ENCODE results near the gene ZNF189. TPM values are rescaled to one million over a fixed set of nuclear protein-coding genes. Genes with fewer than 3 reads are reported as not detected.
A peak's percentile ranks its signal among the peaks of the same experiment; 100 is the strongest.

The ZNF189 gene
- polyA plus RNA-seq, 3 donors, result 0.72 to 1.8 (median 1.2) TPM

DNA sequence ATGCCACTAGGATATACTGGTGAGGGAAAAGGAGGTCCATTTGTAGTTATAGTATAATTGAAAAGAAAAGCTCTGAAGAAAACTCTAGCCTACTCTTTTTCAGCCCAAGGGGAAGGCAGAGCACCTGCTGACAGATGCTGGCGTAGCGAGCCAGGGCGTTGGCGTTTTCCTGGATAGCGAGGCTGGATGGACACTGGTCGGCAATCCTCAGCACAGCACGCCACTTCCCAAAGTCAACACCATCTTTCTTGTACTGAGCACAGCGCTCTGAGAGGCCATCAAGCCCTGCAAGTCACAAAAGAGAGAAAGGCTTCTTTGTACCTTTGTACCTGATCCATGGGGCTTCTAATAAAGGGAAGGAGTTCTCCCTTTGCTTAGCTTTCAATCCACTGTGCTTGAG is 28.7 kb downstream of the ZNF189 start:
- Histone ChIP-seq H3K9me3 (replicated peaks in 1 of 2; ENCODE audit: control insufficient read depth in 1 of 2, insufficient read depth in 1 of 2, low read length in 2 of 2) (no peaks in the 10 kb centered on the region), H3K27ac (ENCODE audit: low read depth in 1 of 2, low read length in 2 of 2) (no peak overlapping the region), H3K4me2 (replicated peaks; ENCODE audit: extremely low read depth, low read length, poor library complexity, severe bottlenecking) (no peak overlapping the region), H3K4me3 (replicated peaks in 1 of 3; ENCODE audit: low read depth in 2 of 3, low read length in 3 of 3) (no peak overlapping the region), H3K27me3 (ENCODE audit: control insufficient read depth in 2 of 2, insufficient read depth in 2 of 2, low read length in 2 of 2) (peaks cover 0 to 2% of the 10 kb centered on the region in 2 donors), H3K79me2 (ENCODE audit: insufficient read depth, low read length) (no peaks in the 10 kb centered on the region), H3K9ac (ENCODE audit: insufficient read depth, low read length, poor library complexity, severe bottlenecking) (no peak overlapping the region), H4K20me1 (ENCODE audit: insufficient read depth, low read length) (no peaks in the 10 kb centered on the region), H3K36me3 (replicated peaks in 1 of 2; ENCODE audit: control insufficient read depth in 1 of 2, insufficient read depth in 2 of 2, low read length in 2 of 2) (no peaks in the 10 kb centered on the region), H2AFZ (ENCODE audit: insufficient read depth, low read depth, low read length, poor library complexity, severe bottlenecking) (no peak overlapping the region), H3K4me1 (ENCODE audit: control insufficient read depth in 1 of 2, insufficient read depth in 2 of 2, low read length in 2 of 2) (no peaks in the 10 kb centered on the region)
- no peak overlapping the region for H3K4me3 Mint-ChIP-seq
- DNase-seq, result no peak
- peak overlapping the region in 1 of 7 donors; percentile 2 for H3K27ac Mint-ChIP-seq
- H3K27me3 Mint-ChIP-seq (ENCODE audit: low read depth in 3 of 3), result peaks cover 0 to 5% (median 3%) of the 10 kb centered on the region in 3 donors
- intact Hi-C loops (cut with micrococcal nuclease), result no loop called here
- TF ChIP-seq, protein P1, sequence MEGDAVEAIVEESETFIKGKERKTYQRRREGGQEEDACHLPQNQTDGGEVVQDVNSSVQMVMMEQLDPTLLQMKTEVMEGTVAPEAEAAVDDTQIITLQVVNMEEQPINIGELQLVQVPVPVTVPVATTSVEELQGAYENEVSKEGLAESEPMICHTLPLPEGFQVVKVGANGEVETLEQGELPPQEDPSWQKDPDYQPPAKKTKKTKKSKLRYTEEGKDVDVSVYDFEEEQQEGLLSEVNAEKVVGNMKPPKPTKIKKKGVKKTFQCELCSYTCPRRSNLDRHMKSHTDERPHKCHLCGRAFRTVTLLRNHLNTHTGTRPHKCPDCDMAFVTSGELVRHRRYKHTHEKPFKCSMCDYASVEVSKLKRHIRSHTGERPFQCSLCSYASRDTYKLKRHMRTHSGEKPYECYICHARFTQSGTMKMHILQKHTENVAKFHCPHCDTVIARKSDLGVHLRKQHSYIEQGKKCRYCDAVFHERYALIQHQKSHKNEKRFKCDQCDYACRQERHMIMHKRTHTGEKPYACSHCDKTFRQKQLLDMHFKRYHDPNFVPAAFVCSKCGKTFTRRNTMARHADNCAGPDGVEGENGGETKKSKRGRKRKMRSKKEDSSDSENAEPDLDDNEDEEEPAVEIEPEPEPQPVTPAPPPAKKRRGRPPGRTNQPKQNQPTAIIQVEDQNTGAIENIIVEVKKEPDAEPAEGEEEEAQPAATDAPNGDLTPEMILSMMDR (IDR thresholded peaks at IDR 0.05), result no peak
- H3K4me1 Mint-ChIP-seq, result no peaks in the 10 kb centered on the region
- 94% methylated on average over 6 of the region's 8 CpGs for WGBS (ENCODE audit: insufficient coverage)
- no peaks in the 10 kb centered on the region for H3K36me3 Mint-ChIP-seq
- peaks cover 0 to 17% (median 1%) of the 10 kb centered on the region in 7 donors for H3K9me3 Mint-ChIP-seq

DNA sequence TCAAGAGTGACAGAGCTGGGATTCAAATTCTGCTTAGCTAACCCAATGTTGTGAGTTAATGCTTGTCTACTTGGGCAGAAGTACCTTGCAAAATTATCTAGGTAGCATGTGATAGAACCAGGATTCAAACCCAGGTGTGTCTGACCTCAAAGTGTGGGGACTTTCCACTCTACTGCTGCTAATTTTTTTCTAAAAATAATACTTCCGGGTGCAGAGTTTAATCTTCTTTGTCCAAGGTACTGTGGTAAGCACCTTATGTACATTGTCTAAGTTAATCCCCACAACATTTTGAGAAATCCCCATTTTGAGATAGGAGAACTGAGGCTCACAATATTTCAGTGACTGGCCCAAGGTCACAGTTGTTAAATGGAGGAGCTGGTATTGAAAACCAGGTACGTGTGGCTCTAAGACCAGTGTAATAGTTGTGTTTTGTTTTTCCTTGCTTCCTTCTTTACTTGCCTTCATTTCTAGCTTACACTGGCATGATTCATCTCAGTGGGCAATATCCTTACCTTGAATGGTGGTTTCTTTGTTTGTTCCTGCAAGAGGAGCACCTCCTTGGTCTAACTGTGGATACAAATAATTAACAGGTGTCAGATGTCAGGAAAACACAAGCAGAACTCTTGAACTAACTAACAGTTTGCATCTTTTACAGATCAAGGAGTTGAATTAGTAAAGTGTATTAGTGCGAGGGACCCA is 29.5 kb downstream of the ZNF189 start:
- Mint-ChIP-seq H3K27me3 (ENCODE audit: low read depth in 3 of 3) (peaks cover 0 to 5% (median 3%) of the 10 kb centered on the region in 3 donors), H3K4me1 (no peaks in the 10 kb centered on the region), H3K27ac (no peak overlapping the region), H3K4me3 (no peak overlapping the region), H3K36me3 (no peaks in the 10 kb centered on the region), H3K9me3 (peaks cover 0 to 14% (median 1%) of the 10 kb centered on the region in 7 donors)
- Histone ChIP-seq H3K36me3 (replicated peaks in 1 of 2; ENCODE audit: control insufficient read depth in 1 of 2, insufficient read depth in 2 of 2, low read length in 2 of 2) (no peaks in the 10 kb centered on the region), H3K4me3 (replicated peaks in 1 of 3; ENCODE audit: low read depth in 2 of 3, low read length in 3 of 3) (no peak overlapping the region), H3K27me3 (ENCODE audit: control insufficient read depth in 2 of 2, insufficient read depth in 2 of 2, low read length in 2 of 2) (peaks cover 0 to 2% of the 10 kb centered on the region in 2 donors), H3K79me2 (ENCODE audit: insufficient read depth, low read length) (no peaks in the 10 kb centered on the region), H3K4me1 (ENCODE audit: control insufficient read depth in 1 of 2, insufficient read depth in 2 of 2, low read length in 2 of 2) (no peaks in the 10 kb centered on the region), H3K4me2 (replicated peaks; ENCODE audit: extremely low read depth, low read length, poor library complexity, severe bottlenecking) (no peak overlapping the region), H2AFZ (ENCODE audit: insufficient read depth, low read depth, low read length, poor library complexity, severe bottlenecking) (no peak overlapping the region), H3K9me3 (replicated peaks in 1 of 2; ENCODE audit: control insufficient read depth in 1 of 2, insufficient read depth in 1 of 2, low read length in 2 of 2) (no peaks in the 10 kb centered on the region), H3K27ac (ENCODE audit: low read depth in 1 of 2, low read length in 2 of 2) (no peak overlapping the region), H3K9ac (ENCODE audit: insufficient read depth, low read length, poor library complexity, severe bottlenecking) (no peak overlapping the region), H4K20me1 (ENCODE audit: insufficient read depth, low read length) (no peaks in the 10 kb centered on the region)
- DNase-seq, result no peak
- intact Hi-C loops (cut with micrococcal nuclease), result no loop called here
- no CpG with 5 or more reads among the region's 3 CpGs for WGBS (ENCODE audit: insufficient coverage)
- TF ChIP-seq, protein P1 (IDR thresholded peaks at IDR 0.05), result no peak

Measured in CD14-positive monocyte (primary cell).